ENCODE measurements around the gene SLC44A1.

- TF ChIP-seq CTCF (IDR thresholded peaks at IDR 0.05) (no peak), CHD2 (IDR thresholded peaks at IDR 0.05; ENCODE audit: low read length, partially characterized antibody) (no peak)
Measured at GRCh38 chr9:105306351-105307140, 62.1 kb downstream of the SLC44A1 start.
